ENCODE data around the gene SCN2A. TPM values are rescaled to one million over a fixed set of nuclear protein-coding genes. Genes with fewer than 3 reads are reported as not detected.

SCN2A gene
- total RNA-seq, 1 donor from 2014 or later: 0.53 TPM

DNA sequence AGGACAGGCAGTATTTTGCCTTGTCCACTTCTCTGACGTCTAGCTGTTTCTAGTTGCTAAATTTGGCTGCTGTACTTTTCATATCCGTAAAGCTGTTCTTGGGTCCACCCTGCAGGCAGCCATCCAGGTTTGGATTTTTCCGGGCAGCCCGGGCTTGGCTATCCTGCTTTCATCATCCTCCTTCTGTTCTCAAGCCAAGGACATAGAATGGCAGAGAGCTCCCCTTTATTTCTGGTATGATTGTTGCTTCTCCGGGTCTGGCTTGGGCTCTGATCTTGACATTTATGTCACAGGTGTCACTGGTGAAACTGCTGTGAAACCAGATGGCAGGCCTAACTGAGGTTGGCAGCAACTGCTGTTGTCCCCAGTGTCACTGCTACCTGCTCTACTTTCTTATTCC, 35.5 kb downstream of the SCN2A start:
- H3K4me1 ChIP-seq: peaks cover 0 to 4% of the 10 kb centered on the region in 2 donors
- no peaks in the 10 kb centered on the region for H3K27me3 ChIP-seq
- peak overlapping the region; percentile 17 to 54 for H3K27ac ChIP-seq
- H3K36me3 ChIP-seq: no peaks in the 10 kb centered on the region
- intact Hi-C loops (cut with DNase I): no loop called here
- H3K4me3 ChIP-seq: no peak overlapping the region
- DNase-seq (ENCODE audit: low spot score in 2 of 2): peak in 1 of 2 donors; percentile 83
- H3K9me3 ChIP-seq: no peaks in the 10 kb centered on the region
- TF ChIP-seq, protein P1, sequence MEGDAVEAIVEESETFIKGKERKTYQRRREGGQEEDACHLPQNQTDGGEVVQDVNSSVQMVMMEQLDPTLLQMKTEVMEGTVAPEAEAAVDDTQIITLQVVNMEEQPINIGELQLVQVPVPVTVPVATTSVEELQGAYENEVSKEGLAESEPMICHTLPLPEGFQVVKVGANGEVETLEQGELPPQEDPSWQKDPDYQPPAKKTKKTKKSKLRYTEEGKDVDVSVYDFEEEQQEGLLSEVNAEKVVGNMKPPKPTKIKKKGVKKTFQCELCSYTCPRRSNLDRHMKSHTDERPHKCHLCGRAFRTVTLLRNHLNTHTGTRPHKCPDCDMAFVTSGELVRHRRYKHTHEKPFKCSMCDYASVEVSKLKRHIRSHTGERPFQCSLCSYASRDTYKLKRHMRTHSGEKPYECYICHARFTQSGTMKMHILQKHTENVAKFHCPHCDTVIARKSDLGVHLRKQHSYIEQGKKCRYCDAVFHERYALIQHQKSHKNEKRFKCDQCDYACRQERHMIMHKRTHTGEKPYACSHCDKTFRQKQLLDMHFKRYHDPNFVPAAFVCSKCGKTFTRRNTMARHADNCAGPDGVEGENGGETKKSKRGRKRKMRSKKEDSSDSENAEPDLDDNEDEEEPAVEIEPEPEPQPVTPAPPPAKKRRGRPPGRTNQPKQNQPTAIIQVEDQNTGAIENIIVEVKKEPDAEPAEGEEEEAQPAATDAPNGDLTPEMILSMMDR (IDR thresholded peaks at IDR 0.05): no peak

DNA sequence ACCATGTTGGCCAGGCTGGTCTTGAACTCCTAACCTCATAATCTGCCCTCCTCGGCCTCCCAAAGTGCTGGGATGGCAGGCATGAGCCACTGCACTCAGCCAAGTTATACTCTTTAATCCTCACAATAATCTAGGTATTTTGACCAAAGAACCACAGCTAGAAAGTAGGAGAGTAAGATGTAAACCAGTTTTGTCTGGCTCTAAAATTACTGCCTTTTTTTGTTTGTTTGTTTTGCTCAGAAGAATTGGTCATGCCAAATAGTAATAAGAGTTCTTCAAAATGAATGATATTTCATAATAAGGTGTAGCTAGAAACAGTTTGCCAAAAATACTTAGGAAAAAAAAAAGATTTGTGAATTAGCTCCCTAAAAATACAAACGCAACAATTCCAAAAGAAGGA, 36.7 kb downstream of the SCN2A start:
- Histone ChIP-seq H3K9me3 (no peaks in the 10 kb centered on the region), H3K4me1 (peaks cover 0 to 4% of the 10 kb centered on the region in 2 donors), H3K36me3 (no peaks in the 10 kb centered on the region), H3K4me3 (no peak overlapping the region), H3K27ac (peak overlapping the region; percentile 45 to 54), H3K27me3 (no peaks in the 10 kb centered on the region)
- TF ChIP-seq, protein P1 (IDR thresholded peaks at IDR 0.05): no peak
- intact Hi-C loops (cut with DNase I): no loop called here
- no peak for DNase-seq (ENCODE audit: low spot score in 2 of 2)

DNA sequence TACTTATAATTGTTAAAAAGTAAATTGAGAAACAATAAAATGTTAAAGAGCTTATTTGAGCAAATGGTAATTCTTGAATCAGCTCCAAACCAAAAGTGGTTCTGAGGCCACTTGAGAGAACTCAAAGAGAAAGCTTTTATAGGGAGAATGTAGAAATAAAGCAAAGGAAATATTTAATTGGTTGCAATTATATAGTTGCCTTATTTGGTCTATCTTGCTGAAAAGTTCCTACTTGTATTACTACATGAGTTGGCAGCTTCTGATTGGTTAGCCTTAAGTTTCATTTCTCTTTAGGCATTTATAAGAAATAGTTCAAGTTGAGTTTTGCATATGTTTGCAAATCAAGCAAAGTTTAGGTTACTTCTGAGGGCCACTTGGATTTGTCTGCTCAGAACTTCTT, 38.1 kb downstream of the SCN2A start:
- Histone ChIP-seq H3K27ac (no peak overlapping the region), H3K36me3 (no peaks in the 10 kb centered on the region), H3K4me3 (no peak overlapping the region), H3K27me3 (no peaks in the 10 kb centered on the region), H3K9me3 (no peaks in the 10 kb centered on the region), H3K4me1 (peaks cover 0 to 4% of the 10 kb centered on the region in 2 donors)
- no peak for DNase-seq (ENCODE audit: low spot score in 2 of 2)
- intact Hi-C loops (cut with DNase I): no loop called here
- TF ChIP-seq, protein P1 (IDR thresholded peaks at IDR 0.05): no peak

DNA sequence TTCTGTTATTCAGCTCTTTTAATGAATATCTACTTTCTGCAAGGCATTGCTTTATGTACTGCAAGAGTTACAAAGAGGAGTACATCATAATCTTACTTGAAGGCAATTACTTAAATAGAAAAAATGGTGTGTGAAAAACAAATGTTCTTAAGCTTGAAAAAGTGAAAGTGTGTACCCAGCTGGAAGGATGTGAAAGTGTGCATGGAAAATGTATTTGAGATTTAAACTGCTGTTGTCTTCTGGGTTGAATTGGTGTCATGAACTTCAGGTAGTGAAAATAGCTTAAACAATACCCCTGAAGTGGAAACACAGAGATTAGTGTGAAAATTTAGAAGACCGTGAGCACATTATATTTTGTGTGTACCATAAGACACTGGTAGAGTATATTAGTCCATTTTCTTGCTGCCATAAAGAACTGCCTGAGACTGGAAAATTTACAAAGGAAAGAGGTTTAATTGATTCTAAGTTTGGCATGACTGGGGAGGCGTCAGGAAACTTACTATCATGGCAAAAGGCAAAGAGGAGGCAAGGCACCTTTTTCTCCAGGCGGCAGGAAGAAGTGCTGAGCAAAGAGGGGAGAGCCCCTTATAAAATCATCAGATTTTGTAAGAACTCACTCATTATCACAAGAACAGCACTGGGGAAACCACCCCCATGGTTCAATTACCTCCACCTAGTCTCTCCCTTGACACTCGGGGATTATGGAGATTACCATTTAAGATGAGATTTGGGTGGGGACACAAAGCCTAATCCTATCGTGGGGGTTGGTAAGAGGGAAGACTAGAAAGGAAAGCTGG, 38.8 kb downstream of the SCN2A start:
- Histone ChIP-seq H3K27ac (no peak overlapping the region), H3K9me3 (no peaks in the 10 kb centered on the region)
- TF ChIP-seq, protein P1 (IDR thresholded peaks at IDR 0.05): no peak

DNA sequence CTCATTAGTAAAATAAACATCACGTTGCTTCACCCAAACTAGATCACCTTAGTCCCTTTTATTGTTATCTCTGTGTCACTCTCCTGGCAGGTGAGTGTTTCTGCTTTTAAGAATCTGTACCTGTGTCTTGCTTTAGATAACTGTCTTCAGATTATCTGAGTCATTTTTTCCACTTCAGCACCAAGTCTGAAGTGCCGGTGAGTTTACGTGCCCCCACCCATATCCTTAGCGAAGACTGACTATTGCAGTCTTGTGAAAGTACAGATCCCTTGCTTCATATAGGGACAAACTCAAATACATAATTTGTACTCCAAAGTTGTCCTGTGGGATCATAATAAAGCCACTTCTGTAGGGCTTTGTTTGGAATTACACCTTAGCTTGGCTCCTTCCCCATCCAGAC, 41.1 kb downstream of the SCN2A start:
- no peaks in the 10 kb centered on the region for H3K36me3 ChIP-seq
- DNase-seq (ENCODE audit: low spot score in 2 of 2): no peak
- H3K4me1 ChIP-seq: no peaks in the 10 kb centered on the region
- intact Hi-C loops (cut with DNase I): no loop called here
- no peak overlapping the region for H3K27ac ChIP-seq
- H3K9me3 ChIP-seq: no peaks in the 10 kb centered on the region
- TF ChIP-seq, protein P1 (IDR thresholded peaks at IDR 0.05): no peak
- H3K4me3 ChIP-seq: no peak overlapping the region
- no peaks in the 10 kb centered on the region for H3K27me3 ChIP-seq

More for the DNA sequence above, 38.8 kb downstream of the SCN2A start:
- H3K36me3 ChIP-seq: no peaks in the 10 kb centered on the region
- no peak overlapping the region for H3K4me3 ChIP-seq
- DNase-seq (ENCODE audit: low spot score in 2 of 2): no peak
- no peaks in the 10 kb centered on the region for H3K27me3 ChIP-seq
- H3K4me1 ChIP-seq: peaks cover 0 to 4% of the 10 kb centered on the region in 2 donors
- intact Hi-C loops (cut with DNase I): no loop called here
